HUDEP-2 (cell line): ENCODE data around the gene PEX16.

Experiments used
- DNase-seq, 76 experiments: peaks; one replicate each; lab custom pipeline; 2025; ENCODE audit not compliant: unreplicated experiment in 76 of 76; lab: John Stamatoyannopoulos, UW

Gene PEX16

GRCh38 chr11:45917623-45918330 is at the start of gene PEX16:
TSS of gene PEX16 (minus strand) at chr11:45917877. CDS start at chr11:45917811, 66 bp downstream.
- DNase-seq: peak in 75 of 76 experiments; percentile 62 to 97 (median 93)

- peak in 67 of 76 experiments; percentile 5 to 76 (median 40) for DNase-seq
These were observed 47.3 kb upstream of the PEX16 start for GRCh38 chr11:45964911-45965389.

- no peak for DNase-seq
These were observed 44.1 kb upstream of the PEX16 start for GRCh38 chr11:45961751-45962240.

- no peak for DNase-seq
These were observed 42.9 kb upstream of the PEX16 start for GRCh38 chr11:45960387-45961095.

- DNase-seq: no peak
These were observed 42.2 kb upstream of the PEX16 start for GRCh38 chr11:45959851-45960250.

- DNase-seq: no peak
These were observed 32.3 kb upstream of the PEX16 start for GRCh38 chr11:45949992-45950407.

- no peak for DNase-seq
These were observed 30.7 kb upstream of the PEX16 start for GRCh38 chr11:45948356-45948755.

- no peak for DNase-seq
These were observed 30.2 kb upstream of the PEX16 start for GRCh38 chr11:45947885-45948284.

GRCh38 chr11:45945397-45945999 is 27.8 kb upstream of the PEX16 start:
- peak in 1 of 76 experiments; percentile 2 for DNase-seq

GRCh38 chr11:45942381-45942780 is 24.7 kb upstream of the PEX16 start:
- no peak for DNase-seq

GRCh38 chr11:45941285-45941684 is 23.6 kb upstream of the PEX16 start:
- no peak for DNase-seq

- no peak for DNase-seq
These were observed 22.2 kb upstream of the PEX16 start for GRCh38 chr11:45939836-45940235.

- DNase-seq: no peak
These were observed 20.2 kb upstream of the PEX16 start for GRCh38 chr11:45937916-45938315.

- no peak for DNase-seq
These were observed 18.9 kb upstream of the PEX16 start for GRCh38 chr11:45936511-45937054.

- no peak for DNase-seq
These were observed 17.8 kb upstream of the PEX16 start for GRCh38 chr11:45935349-45936064.

GRCh38 chr11:45934580-45935318 is 17.1 kb upstream of the PEX16 start:
- DNase-seq: no peak

- DNase-seq: no peak
These were observed 16.3 kb upstream of the PEX16 start for GRCh38 chr11:45933846-45934579.

GRCh38 chr11:45933131-45933831 is 15.6 kb upstream of the PEX16 start:
- DNase-seq: no peak
